ENCODE measurements around the gene NYNRIN. TPM values are rescaled to one million over a fixed set of nuclear protein-coding genes. Genes with fewer than 3 reads are reported as not detected.
A peak's percentile ranks its signal among the peaks of the same experiment; 100 is the strongest.

The NYNRIN gene
- total and polyA plus RNA-seq, 2 donors (not counting 3 experiments of a cell fraction or from before 2014, with no cell fraction given): 37.2 to 42.8 TPM

DNA sequence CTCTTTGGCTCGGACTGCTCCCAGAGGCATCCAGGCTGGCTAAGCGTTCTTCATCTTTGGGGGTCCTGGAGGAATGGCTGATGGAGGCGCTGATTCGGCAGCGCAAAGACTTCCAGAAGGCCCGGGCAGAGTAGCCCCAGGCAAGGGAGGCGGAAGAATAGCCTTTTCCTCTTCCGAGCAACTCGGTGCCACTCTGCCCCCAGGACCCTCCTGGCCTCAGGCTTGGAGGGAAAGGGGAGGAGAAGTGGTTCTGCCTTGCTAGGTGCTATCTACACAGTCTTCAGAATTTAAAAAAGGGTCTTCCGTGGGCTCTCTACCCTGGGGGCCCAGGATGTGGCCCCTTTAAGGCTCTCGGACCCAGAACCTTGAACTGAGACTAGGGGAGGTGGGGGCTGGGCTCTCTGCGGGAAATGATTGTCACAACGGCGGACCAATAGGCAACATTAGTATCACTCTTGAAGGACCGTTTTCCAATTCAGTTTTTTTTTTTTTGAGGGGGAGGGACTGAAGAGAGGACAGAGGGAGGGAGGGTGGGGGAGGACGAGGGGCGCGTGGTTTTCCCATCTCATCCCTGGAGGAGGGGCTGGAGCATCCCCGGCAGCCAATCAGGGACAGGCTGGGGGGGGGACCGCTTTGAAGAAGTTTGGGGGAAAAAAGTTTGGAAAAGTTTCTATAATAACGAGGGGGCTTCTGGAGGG lies 31.1 kb upstream of the NYNRIN start, which contains the start of gene NFATC4:
Gene NFATC4 (plus strand): TSS at position 671 of the 698 bp plus-strand sequence. CDS start 157 bp downstream, outside the sequence.
- TF ChIP-seq POLR2A (IDR thresholded peaks at IDR 0.05; ENCODE audit: low read depth, low read length) (no peak), FOS (IDR thresholded peaks at IDR 0.05; ENCODE audit: borderline replicate concordance, insufficient read depth, low read length) (no peak), MYC (IDR thresholded peaks at IDR 0.05; ENCODE audit: low read depth, low read length) (no peak), EZH2 (IDR thresholded peaks at IDR 0.05; ENCODE audit: borderline replicate concordance, low read depth, low read length, severe bottlenecking) (no peak), GATA2 (IDR thresholded peaks at IDR 0.05; ENCODE audit: insufficient read depth, insufficient read length, low read depth, low read length) (no peak), JUN (IDR thresholded peaks at IDR 0.05; ENCODE audit: borderline replicate concordance, insufficient read depth, insufficient read length, low read depth) (no peak), POLR2AphosphoS5 (IDR thresholded peaks at IDR 0.05; ENCODE audit: insufficient read depth, low read depth, low read length) (no peak)
- TF ChIP-seq, protein P1, sequence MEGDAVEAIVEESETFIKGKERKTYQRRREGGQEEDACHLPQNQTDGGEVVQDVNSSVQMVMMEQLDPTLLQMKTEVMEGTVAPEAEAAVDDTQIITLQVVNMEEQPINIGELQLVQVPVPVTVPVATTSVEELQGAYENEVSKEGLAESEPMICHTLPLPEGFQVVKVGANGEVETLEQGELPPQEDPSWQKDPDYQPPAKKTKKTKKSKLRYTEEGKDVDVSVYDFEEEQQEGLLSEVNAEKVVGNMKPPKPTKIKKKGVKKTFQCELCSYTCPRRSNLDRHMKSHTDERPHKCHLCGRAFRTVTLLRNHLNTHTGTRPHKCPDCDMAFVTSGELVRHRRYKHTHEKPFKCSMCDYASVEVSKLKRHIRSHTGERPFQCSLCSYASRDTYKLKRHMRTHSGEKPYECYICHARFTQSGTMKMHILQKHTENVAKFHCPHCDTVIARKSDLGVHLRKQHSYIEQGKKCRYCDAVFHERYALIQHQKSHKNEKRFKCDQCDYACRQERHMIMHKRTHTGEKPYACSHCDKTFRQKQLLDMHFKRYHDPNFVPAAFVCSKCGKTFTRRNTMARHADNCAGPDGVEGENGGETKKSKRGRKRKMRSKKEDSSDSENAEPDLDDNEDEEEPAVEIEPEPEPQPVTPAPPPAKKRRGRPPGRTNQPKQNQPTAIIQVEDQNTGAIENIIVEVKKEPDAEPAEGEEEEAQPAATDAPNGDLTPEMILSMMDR (IDR thresholded peaks at IDR 0.05; ENCODE audit: extremely low read depth in 1 of 2, insufficient read depth in 1 of 2, low read depth in 1 of 2, low read length in 2 of 2): no peak
- TF ChIP-seq, protein P2, sequence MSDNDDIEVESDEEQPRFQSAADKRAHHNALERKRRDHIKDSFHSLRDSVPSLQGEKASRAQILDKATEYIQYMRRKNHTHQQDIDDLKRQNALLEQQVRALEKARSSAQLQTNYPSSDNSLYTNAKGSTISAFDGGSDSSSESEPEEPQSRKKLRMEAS (IDR thresholded peaks at IDR 0.05; ENCODE audit: insufficient read depth, insufficient read length): no peak
- CTCF ChIA-PET: interaction anchor here (1.4 to 5.5 kb wide), 5 partner anchors 34 to 69 kb away, joined by 3 to 44 read pairs (median 4); partner anchors contain the start of genes ADCY4 and CIDEB

More for the DNA sequence above, 31.1 kb upstream of the NYNRIN start, which contains the start of gene NFATC4:
- H3K27ac ChIP-seq (ENCODE audit: insufficient read depth, low read depth, low read length): peak within 1 kb of the TSS; percentile 90
- H3K36me3 ChIP-seq (ENCODE audit: control insufficient read depth in 2 of 2, extremely low read depth in 1 of 2, insufficient read depth in 2 of 2, low read length in 2 of 2): peaks cover 4 to 7% of the 10 kb centered on the region in 2 experiments
- no peaks in the 10 kb centered on the region for H3K9me3 ChIP-seq (replicated peaks; ENCODE audit: control insufficient read depth, insufficient read depth, low read length)
- peak within 1 kb of the TSS; percentile 76 for H2AFZ ChIP-seq (ENCODE audit: low read depth, low read length)
- H4K20me1 ChIP-seq (replicated peaks; ENCODE audit: control insufficient read depth, extremely low read depth, insufficient read depth, low read length): no peaks in the 10 kb centered on the region
- POLR2A ChIA-PET: no interaction called here
- H3K27me3 ChIP-seq (ENCODE audit: control insufficient read depth in 2 of 2, insufficient read depth in 2 of 2, low read length in 2 of 2): no peaks in the 10 kb centered on the region
- peak within 1 kb of the TSS; percentile 60 to 96 (median 89) for H3K4me3 ChIP-seq (replicated peaks in 1 of 3; ENCODE audit: insufficient read depth in 1 of 3, low read depth in 1 of 3, low read length in 3 of 3)
- H3K9ac ChIP-seq (replicated peaks; ENCODE audit: extremely low read depth, insufficient read depth, low read length): peak within 1 kb of the TSS; percentile 90
- intact Hi-C loops (cut with micrococcal nuclease): loop anchor here (2.0 to 5.0 kb wide), 2 partner anchors 125 to 220 kb away; partner anchors contain the start of genes PSME2, RNF31 and TINF2
- H3K9me1 ChIP-seq (replicated peaks; ENCODE audit: control insufficient read depth, extremely low read depth, insufficient read depth, low read length): no peaks in the 10 kb centered on the region
- peak within 1 kb of the TSS; percentile 84 for H3K4me2 ChIP-seq (ENCODE audit: insufficient read depth, low read length)
- peaks cover 27% of the 10 kb centered on the region for H3K4me1 ChIP-seq (ENCODE audit: control insufficient read depth, extremely low read depth, insufficient read depth, low read length)
- dilution Hi-C loops (cut with MboI; ENCODE audit: extremely low pct_ligation_motif_present, low sequenced_read_pairs): no loop called here
- peaks cover 10% of the 10 kb centered on the region for H3K79me2 ChIP-seq (ENCODE audit: control insufficient read depth, insufficient read depth, low read length)
- BruUV-seq (replicated peaks): no TSS peak
- no peak for FAIRE-seq
- DNase-seq (ENCODE audit: low read depth, low spot score): peak; percentile 88

Data from endothelial cell of umbilical vein (primary cell).